IMR-90 (cell line): Measurements from ENCODE around the gene SNX32. TPM values are rescaled to one million over a fixed set of nuclear protein-coding genes. Genes with fewer than 3 reads are reported as not detected.

ENCODE experiments used
- ATAC-seq: fragments of 200-7000 bp; cut with Tn5 transposase; 2 replicates; pipeline ENCODE4 v1.9.1; 2020; ENCODE audit warnings: low read depth, mild to moderate bottlenecking, moderate library complexity
- BruUV-seq: library from RNA; stranded (reverse); fragments of 400-500 nt; replicated peaks from 2 replicates; lab custom pipeline; 2021; lab: Mats Ljungman, UMichigan
- CTCF ChIA-PET: fragments of 300-600 bp; formaldehyde crosslinking; extraction: SDS; loops from one replicate; lab custom pipeline; 2021; ENCODE audit warnings: antibody characterized with exemption; lab: Yijun Ruan, JAX
- POLR2A ChIA-PET: fragments of 300-600 bp; sonication (Branson Sonifier 250); formaldehyde crosslinking; loops from one replicate; lab custom pipeline; 2022; ENCODE audit warnings: antibody characterized with exemption; ENCODE audit not compliant: unreplicated experiment; lab: Charles Lee
- DNase-seq: peaks from one replicate; pipeline ENCODE4 v3.0.0; 2013
- H2AFZ ChIP-seq: replicated peaks from 2 replicates; pipeline ENCODE3; 2013; ENCODE audit warnings: low read length, mild to moderate bottlenecking; ENCODE audit not compliant: poor library complexity
- H2AK5ac ChIP-seq: 2 replicates; pipeline ENCODE4 v1.6.1; 2013; ENCODE audit warnings: low read depth, low read length, inconsistent platforms
- H2AK9ac ChIP-seq: replicated peaks from 2 replicates; pipeline ENCODE3; 2013; ENCODE audit warnings: mild to moderate bottlenecking, low read depth, low read length, moderate library complexity; ENCODE audit not compliant: poor library complexity
- H2BK120ac ChIP-seq: 2 replicates; pipeline ENCODE4 v1.6.1; 2013; ENCODE audit warnings: low read depth, low read length, inconsistent platforms
- H2BK15ac ChIP-seq: 3 replicates; pipeline ENCODE4 v1.6.1; 2013; ENCODE audit warnings: low read depth, low read length, inconsistent platforms
- H2BK20ac ChIP-seq: 2 replicates; pipeline ENCODE4 v1.6.1; 2013; ENCODE audit warnings: low read depth, mild to moderate bottlenecking, inconsistent platforms, low read length, moderate library complexity
- H2BK5ac ChIP-seq: 2 replicates; pipeline ENCODE4 v1.6.1; 2013; ENCODE audit warnings: mild to moderate bottlenecking, low read depth, low read length, inconsistent platforms; ENCODE audit not compliant: poor library complexity, severe bottlenecking
- H3K14ac ChIP-seq: replicated peaks from 2 replicates; pipeline ENCODE4 v1.6.1; 2013; ENCODE audit warnings: low read depth, low read length, inconsistent platforms
- H3K18ac ChIP-seq: 2 replicates; pipeline ENCODE4 v1.6.1; 2013; ENCODE audit warnings: low read depth, low read length, control low read depth
- H3K23ac ChIP-seq: 2 replicates; pipeline ENCODE4 v1.6.1; 2013; ENCODE audit warnings: low read depth, low read length, inconsistent platforms
- H3K27ac ChIP-seq: 2 replicates; pipeline ENCODE4 v1.5.1; 2013; ENCODE audit warnings: mild to moderate bottlenecking, control low read depth, low read length; ENCODE audit not compliant: insufficient read depth
- H3K27me3 ChIP-seq: 2 replicates; pipeline ENCODE4 v1.6.1; 2013; ENCODE audit warnings: low read length; ENCODE audit not compliant: control insufficient read depth, insufficient read depth
- H3K36me3 ChIP-seq: 2 replicates; pipeline ENCODE4 v1.6.1; 2013; ENCODE audit warnings: low read length, mixed read lengths; ENCODE audit not compliant: control insufficient read depth, insufficient read depth
- H3K4ac ChIP-seq: 2 replicates; pipeline ENCODE4 v1.6.1; 2013; ENCODE audit warnings: low read depth, low read length, inconsistent platforms
- H3K4me1 ChIP-seq: 2 replicates; pipeline ENCODE4 v1.6.1; 2013; ENCODE audit warnings: low read length, mixed read lengths; ENCODE audit not compliant: control insufficient read depth, insufficient read depth
- H3K4me2 ChIP-seq: 2 replicates; pipeline ENCODE4 v1.6.1; 2013; ENCODE audit warnings: low read depth, mild to moderate bottlenecking, control low read depth, low read length, moderate library complexity
- H3K4me3 ChIP-seq: 2 replicates; pipeline ENCODE4 v1.5.1; 2013; ENCODE audit warnings: low read depth, mild to moderate bottlenecking, control low read depth, low read length, moderate library complexity; ENCODE audit not compliant: insufficient read depth
- H3K56ac ChIP-seq: 2 replicates; pipeline ENCODE4 v1.6.1; 2013; ENCODE audit warnings: low read length, inconsistent platforms; ENCODE audit not compliant: insufficient read depth; ENCODE audit errors: extremely low read depth
- H3K79me1 ChIP-seq, 2 experiments: 2 replicates each; pipeline ENCODE4 v1.6.1; 2013; ENCODE audit warnings: low read length in 2 of 2, inconsistent platforms in 1 of 2, low read depth in 1 of 2
- H3K9ac ChIP-seq: 2 replicates; pipeline ENCODE4 v1.6.1; 2013; ENCODE audit warnings: low read depth, low read length, control low read depth
- H3K9me1 ChIP-seq: 2 replicates; pipeline ENCODE4 v1.6.1; 2013; ENCODE audit warnings: low read length, inconsistent platforms; ENCODE audit not compliant: insufficient read depth
- H3K9me3 ChIP-seq: 2 replicates; pipeline ENCODE4 v1.6.1; 2013; ENCODE audit warnings: low read length; ENCODE audit not compliant: control insufficient read depth, insufficient read depth
- H4K20me1 ChIP-seq: 2 replicates; pipeline ENCODE4 v1.6.1; 2013; ENCODE audit warnings: low read length, inconsistent platforms; ENCODE audit not compliant: insufficient read depth
- H4K5ac ChIP-seq: 2 replicates; pipeline ENCODE4 v1.6.1; 2013; ENCODE audit warnings: mild to moderate bottlenecking, low read depth, low read length, control low read depth
- H4K8ac ChIP-seq, 2 experiments: 2 replicates each; pipeline ENCODE4 v1.6.1; 2013; ENCODE audit warnings: low read depth in 2 of 2, low read length in 2 of 2, control low read depth in 1 of 2, inconsistent platforms in 1 of 2
- H4K91ac ChIP-seq: 2 replicates; pipeline ENCODE4 v1.6.1; 2013; ENCODE audit warnings: low read depth, low read length, inconsistent platforms; ENCODE audit not compliant: insufficient read depth
- BHLHE40 ChIP-seq: fragments of 150-350 bp; IDR thresholded peaks from 2 replicates; pipeline ENCODE4 v1.6.1; 2016; ENCODE audit warnings: mild to moderate bottlenecking, low read depth, low read length
- CEBPB ChIP-seq: IDR thresholded peaks from 2 replicates; pipeline ENCODE4 v1.6.1; 2012; ENCODE audit warnings: low read depth, low read length, improper control_type of control experiment
- CHD1 ChIP-seq: IDR thresholded peaks from 2 replicates; pipeline ENCODE4 v1.6.1; 2012; ENCODE audit warnings: low read depth, low read length, improper control_type of control experiment
- CTCF ChIP-seq: conservative IDR thresholded peaks from 2 replicates; pipeline ENCODE4 v1.5.1; 2012; ENCODE audit warnings: mild to moderate bottlenecking, low read depth, low read length, improper control_type of control experiment
- ELK1 ChIP-seq: fragments of 150-350 bp; IDR thresholded peaks from 2 replicates; pipeline ENCODE4 v1.6.1; 2016; ENCODE audit warnings: low read depth, mild to moderate bottlenecking, low read length, moderate library complexity, borderline replicate concordance
- FOS ChIP-seq: fragments of 150-350 bp; IDR thresholded peaks from 2 replicates; pipeline ENCODE4 v1.6.1; 2016; ENCODE audit warnings: low read depth, low read length
- MAFK ChIP-seq: IDR thresholded peaks from 2 replicates; pipeline ENCODE4 v1.6.1; 2012; ENCODE audit warnings: low read depth, low read length, improper control_type of control experiment
- MAZ ChIP-seq: IDR thresholded peaks from 2 replicates; pipeline ENCODE4 v1.6.1; 2012; ENCODE audit warnings: low read depth, mild to moderate bottlenecking, low read length, improper control_type of control experiment, moderate library complexity, borderline replicate concordance
- MXI1 ChIP-seq: IDR thresholded peaks from 2 replicates; pipeline ENCODE4 v1.6.1; 2012; ENCODE audit warnings: low read depth, mild to moderate bottlenecking, low read length, moderate library complexity, borderline replicate concordance
- NFE2L2 ChIP-seq: fragments of 150-350 bp; IDR thresholded peaks from 2 replicates; pipeline ENCODE4 v1.6.1; 2016; ENCODE audit warnings: low read depth, mild to moderate bottlenecking, low read length
- RAD21 ChIP-seq: IDR thresholded peaks from 2 replicates; pipeline ENCODE4 v1.6.1; 2012; ENCODE audit warnings: low read length, improper control_type of control experiment
- RCOR1 ChIP-seq: IDR thresholded peaks from 2 replicates; pipeline ENCODE4 v1.6.1; 2012; ENCODE audit warnings: mild to moderate bottlenecking, low read length, improper control_type of control experiment; ENCODE audit not compliant: insufficient replicate concordance
- SMC3 ChIP-seq: fragments of 150-350 bp; IDR thresholded peaks from 2 replicates; pipeline ENCODE4 v1.6.1; 2016; ENCODE audit warnings: low read depth, mild to moderate bottlenecking, antibody characterized with exemption, low read length, moderate library complexity
- WGBS, 2 experiments: methylation state at CpG; one replicate each; pipeline versions ENCODE4 v1.1.5 to v1.1.7; 2013; ENCODE audit warnings: missing lambda C conversion rate in 2 of 2; ENCODE audit not compliant: insufficient read length in 1 of 2; ENCODE audit errors: extremely low coverage in 2 of 2; 5-methylcytosine and 5-hydroxymethylcytosine counted together
- dilution Hi-C: fragments of 300-500 bp; cut with HindIII; formaldehyde crosslinking; loops from one replicate; pipeline ENCODE4 v1.14.3; 2018; ENCODE audit warnings: low sequenced_read_pairs; ENCODE audit not compliant: unreplicated experiment
- in situ Hi-C: fragments of 300-500 bp; cut with MboI; formaldehyde crosslinking; loops from 3 replicates; pipeline ENCODE4 v1.14.3; 2019; ENCODE audit warnings: low sequenced_read_pairs, inconsistent platforms, mixed read lengths
- intact Hi-C: fragments of 100-400 bp; cut with micrococcal nuclease; formaldehyde crosslinking; loops from 2 replicates; pipeline ENCODE4 v1.10.0; 2022
- polyA plus RNA-seq, 3 experiments: library from polyadenylated mRNA; depleted of rRNA; stranded (reverse); fragments of >200 nt; gene quantifications; 2 replicates each; pipeline ENCODE4 v1.2.3, GENCODE V29; 2012; ENCODE audit warnings: low replicate concordance in 1 of 3
- total RNA-seq: library from RNA; depleted of rRNA; stranded (reverse); fragments of >200 nt; gene quantifications from 2 replicates; pipeline ENCODE4 v1.2.3, GENCODE V29; 2012
- TF ChIP-seq, protein P1 (sequence below): fragments of 150-350 bp; IDR thresholded peaks from 2 replicates; pipeline ENCODE4 v1.6.1; 2017; ENCODE audit warnings: mild to moderate bottlenecking, antibody characterized with exemption, low read length, low read depth

The SNX32 gene
- total and polyA plus RNA-seq, 2 of the 4 experiments (the other 2 are of a cell fraction), result 0.36 to 0.79 TPM

- peak overlapping the region; percentile 72; the same call in 1 of the 2 replicates for H3K9ac ChIP-seq
- H2AFZ ChIP-seq, result peak overlapping the region; percentile 98
- no peak overlapping the region for H2BK20ac ChIP-seq
- no peak for DNase-seq
- H3K9me1 ChIP-seq, result no peaks in the 10 kb centered on the region
- H3K79me1 ChIP-seq, result no peaks in the 10 kb centered on the region; a peak in 1 of 4 replicates
- H3K4ac ChIP-seq, result peak overlapping the region; percentile 84; the same call in 1 of the 2 replicates
- H3K4me3 ChIP-seq, result peak overlapping the region; percentile 94
- no peak overlapping the region for H3K14ac ChIP-seq
- 90% methylated on average over 2 of the region's 5 CpGs; no CpG with 5 or more reads in 1 of the 2 experiments for WGBS, 2 experiments
- 0 out of 2 replicates have a peak overlapping the region, but pooled peaks have one; percentile 87 for H4K5ac ChIP-seq
- no peak overlapping the region for H3K27ac ChIP-seq
- no peaks in the 10 kb centered on the region for H3K9me3 ChIP-seq
- intact Hi-C loops (loop anchor here (1.0 to 5.0 kb wide), 2 partner anchors 50 to 111 kb away; no protein-coding TSS in a partner anchor), dilution Hi-C loops (no loop called here), in situ Hi-C loops (loop anchor here (5.0 kb wide), 1 partner anchor 105 kb away; the partner anchor contains the start of gene KAT5)
- H2BK15ac ChIP-seq, result no peak overlapping the region
- peak overlapping the region; percentile 87 for H3K4me2 ChIP-seq
- ATAC-seq, result no peak
- no TSS peak for BruUV-seq
- H3K4me1 ChIP-seq, result no peaks in the 10 kb centered on the region
- H3K27me3 ChIP-seq, result peaks cover 7% of the 10 kb centered on the region
- peak overlapping the region; percentile 47; the same call in 1 of the 2 replicates for H3K56ac ChIP-seq
- H3K18ac ChIP-seq, result no peak overlapping the region
- ChIA-PET POLR2A (interaction anchor here (0.5 to 1.5 kb wide), 3 partner anchors 15 to 106 kb away, joined by 3 to 6 read pairs (median 4); partner anchors contain the start of gene KAT5), CTCF (interaction anchor here (0.5 to 3.0 kb wide), 10 partner anchors 9 to 106 kb away, joined by 3 to 23 read pairs (median 4); partner anchors contain the start of genes CFL1, KAT5 and RNASEH2C)
- H4K91ac ChIP-seq, result no peak overlapping the region
- H2BK120ac ChIP-seq, result 0 out of 2 replicates have a peak overlapping the region, but pooled peaks have one; percentile 29
- H3K23ac ChIP-seq, result peak overlapping the region; percentile 67; the same call in 1 of the 2 replicates
- H3K36me3 ChIP-seq, result no peaks in the 10 kb centered on the region
- no peak overlapping the region for H2BK5ac ChIP-seq
- H4K8ac ChIP-seq, result peak overlapping the region; percentile 68 to 73; a peak in 1 of 4 replicates
- H2AK9ac ChIP-seq, result no peak overlapping the region
- H2AK5ac ChIP-seq, result 0 out of 2 replicates have a peak overlapping the region, but pooled peaks have one; percentile 30
- H4K20me1 ChIP-seq, result no peaks in the 10 kb centered on the region
- TF ChIP-seq ELK1 (no peak), FOS (no peak), RCOR1 (no peak), MAFK (no peak), NFE2L2 (no peak), BHLHE40 (no peak), CEBPB (no peak), CTCF (no peak), RAD21 (no peak), MXI1 (no peak), MAZ (no peak), CHD1 (no peak), SMC3 (no peak)
- TF ChIP-seq, protein P1, sequence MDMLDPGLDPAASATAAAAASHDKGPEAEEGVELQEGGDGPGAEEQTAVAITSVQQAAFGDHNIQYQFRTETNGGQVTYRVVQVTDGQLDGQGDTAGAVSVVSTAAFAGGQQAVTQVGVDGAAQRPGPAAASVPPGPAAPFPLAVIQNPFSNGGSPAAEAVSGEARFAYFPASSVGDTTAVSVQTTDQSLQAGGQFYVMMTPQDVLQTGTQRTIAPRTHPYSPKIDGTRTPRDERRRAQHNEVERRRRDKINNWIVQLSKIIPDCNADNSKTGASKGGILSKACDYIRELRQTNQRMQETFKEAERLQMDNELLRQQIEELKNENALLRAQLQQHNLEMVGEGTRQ, result no peak
These were observed 16.4 kb upstream of the SNX32 start for GRCh38 chr11:65817312-65817834.
